A673 (cell line): ENCODE results near the gene ASH1L. TPM values are rescaled to one million over a fixed set of nuclear protein-coding genes. Genes with fewer than 3 reads are reported as not detected.

Experiments
- BruUV-seq: library from RNA; stranded (reverse); fragments of 400-500 nt; replicated peaks from 2 replicates; lab custom pipeline; 2021; lab: Mats Ljungman, UMichigan
- CTCF ChIA-PET: fragments of 300-600 bp; sonication (Branson Sonifier 250); formaldehyde crosslinking; loops from one replicate; lab custom pipeline; 2022; ENCODE audit warnings: antibody characterized with exemption; lab: Charles Lee
- POLR2A ChIA-PET: fragments of 300-600 bp; sonication (Branson Sonifier 250); formaldehyde crosslinking; loops from one replicate; lab custom pipeline; 2022; ENCODE audit warnings: antibody characterized with exemption; ENCODE audit not compliant: low non-redundant PET; lab: Charles Lee
- DNase-seq: peaks from one replicate; pipeline ENCODE4 v3.0.0-alpha.2; 2015; ENCODE audit warnings: low spot score
- H3K27ac ChIP-seq: fragments of 200-600 bp; sonication (generic); 2 replicates; pipeline ENCODE4 v1.5.1; 2016; ENCODE audit warnings: mixed run types, low read depth, mild to moderate bottlenecking, mixed read lengths, antibody characterized with exemption, low read length; ENCODE audit not compliant: poor library complexity, severe bottlenecking
- H3K27me3 ChIP-seq: fragments of 200-600 bp; sonication (generic); replicated peaks from 2 replicates; pipeline ENCODE4 v1.6.1; 2017; ENCODE audit warnings: mixed run types, low read depth, mild to moderate bottlenecking, mixed read lengths, antibody characterized with exemption, low read length; ENCODE audit not compliant: insufficient read depth, poor library complexity
- H3K36me3 ChIP-seq: fragments of 200-600 bp; sonication (generic); 2 replicates; pipeline ENCODE4 v1.6.1; 2016; ENCODE audit warnings: mixed run types, mild to moderate bottlenecking, mixed read lengths, antibody characterized with exemption, low read length; ENCODE audit not compliant: insufficient read depth, poor library complexity, severe bottlenecking
- H3K4me1 ChIP-seq: fragments of 200-600 bp; sonication (generic); 2 replicates; pipeline ENCODE4 v1.6.1; 2017; ENCODE audit warnings: mixed run types, mild to moderate bottlenecking, mixed read lengths, antibody characterized with exemption, low read length; ENCODE audit not compliant: insufficient read depth, poor library complexity, severe bottlenecking
- H3K4me3 ChIP-seq: fragments of 200-600 bp; sonication (generic); 2 replicates; pipeline ENCODE4 v1.5.1; 2016; ENCODE audit warnings: low read depth, mixed run types, mild to moderate bottlenecking, mixed read lengths, low read length; ENCODE audit not compliant: poor library complexity, severe bottlenecking
- H3K9me3 ChIP-seq: fragments of 200-600 bp; sonication (generic); 2 replicates; pipeline ENCODE4 v1.6.1; 2016; ENCODE audit warnings: mixed run types, low read depth, mild to moderate bottlenecking, mixed read lengths, antibody characterized with exemption, low read length; ENCODE audit not compliant: poor library complexity, severe bottlenecking
- CTCF ChIP-seq: fragments of 300-800, 200-600 bp; sonication (generic); conservative IDR thresholded peaks from 2 replicates; pipeline ENCODE4 v1.5.1; 2017; ENCODE audit warnings: low read depth, mild to moderate bottlenecking, antibody characterized with exemption, low read length, moderate library complexity, mixed read lengths
- EZH2 ChIP-seq: fragments of 200-600 bp; sonication (generic); IDR thresholded peaks from 2 replicates; pipeline ENCODE4 v1.6.1; 2017; ENCODE audit warnings: borderline replicate concordance, low read depth, mild to moderate bottlenecking, mixed read lengths, antibody characterized with exemption, low read length; ENCODE audit not compliant: poor library complexity, severe bottlenecking
- intact Hi-C: fragments of 100-400 bp; cut with micrococcal nuclease; formaldehyde crosslinking; loops from one replicate; pipeline ENCODE4 v1.10.0; 2022; ENCODE audit not compliant: unreplicated experiment
- total RNA-seq: library from RNA; stranded (reverse); gene quantifications from 2 replicates; pipeline ENCODE4 v1.2.3, GENCODE V29; 2021

Gene ASH1L
- total RNA-seq, 1 experiment from 2014 or later, result 49.6 TPM

- H3K27me3 ChIP-seq, result peaks cover 22% of the 10 kb centered on the region
- ChIA-PET CTCF (no interaction called here), POLR2A (interaction anchor here (0.6 kb wide), 1 partner anchor 69 kb away, joined by 4 read pairs; no protein-coding TSS in a partner anchor)
These were observed 265.2 kb downstream of the ASH1L start for GRCh38 chr1:155297384-155297783.

GRCh38 chr1:155296661-155297060 lies 265.9 kb downstream of the ASH1L start:
- CTCF ChIA-PET, result no interaction called here
- H3K27ac ChIP-seq, result no peak overlapping the region
- POLR2A ChIA-PET, result no interaction called here
- H3K9me3 ChIP-seq, result no peaks in the 10 kb centered on the region
- intact Hi-C loops, result no loop called here
- H3K4me1 ChIP-seq, result no peaks in the 10 kb centered on the region
- peaks cover 22% of the 10 kb centered on the region for H3K27me3 ChIP-seq
- BruUV-seq, result no TSS peak
- H3K36me3 ChIP-seq, result no peaks in the 10 kb centered on the region
- DNase-seq, result no peak
- H3K4me3 ChIP-seq, result no peak overlapping the region
- TF ChIP-seq CTCF (no peak), EZH2 (no peak)

More at GRCh38 chr1:155297384-155297783, 265.2 kb downstream of the ASH1L start:
- Histone ChIP-seq H3K36me3 (no peaks in the 10 kb centered on the region), H3K9me3 (no peaks in the 10 kb centered on the region), H3K4me3 (no peak overlapping the region), H3K27ac (no peak overlapping the region), H3K4me1 (no peaks in the 10 kb centered on the region)
- DNase-seq, result no peak
- no peak for TF ChIP-seq CTCF
- intact Hi-C loops, result no loop called here
- BruUV-seq, result no TSS peak

- Histone ChIP-seq H3K27me3 (peaks cover 22% of the 10 kb centered on the region), H3K27ac (no peak overlapping the region), H3K4me3 (no peak overlapping the region), H3K4me1 (no peaks in the 10 kb centered on the region), H3K36me3 (no peaks in the 10 kb centered on the region), H3K9me3 (no peaks in the 10 kb centered on the region)
- CTCF ChIA-PET, result interaction anchor here (0.5 kb wide), 1 partner anchor 46 kb away, joined by 3 read pairs; no protein-coding TSS in a partner anchor
- no TSS peak for BruUV-seq
- intact Hi-C loops, result no loop called here
- no peak for TF ChIP-seq EZH2
- no peak for TF ChIP-seq CTCF
- no peak for DNase-seq
- POLR2A ChIA-PET, result no interaction called here
These were observed 266.7 kb downstream of the ASH1L start for GRCh38 chr1:155295942-155296267.
